Gastroesophageal sphincter (tissue), 4 donors: ENCODE results near the gene TMEM225B. TPM values are rescaled to one million over a fixed set of nuclear protein-coding genes. Genes with fewer than 3 reads are reported as not detected.
"Not testable (repeated sequence)": the region's sequence is repeated elsewhere in the genome, so short reads cannot be mapped to it uniquely, and the experiment has no call there.

ENCODE experiments used
- ATAC-seq: fragments of 150-250 bp; one replicate; pipeline ENCODE4 v1.9.1; 2016; ENCODE audit warnings: mild to moderate bottlenecking, moderate library complexity
- H3K27ac ChIP-seq, 4 donors: fragments of 200-600 bp; sonication (generic) in 3 of 4; 1 replicate in 3 of 4; 2 replicates in 1 of 4; pipeline ENCODE4 v1.5.1; 2016 to 2019
- H3K27me3 ChIP-seq: fragments of 200-600 bp; sonication (generic); one replicate; pipeline ENCODE4 v1.5.1; 2019
- H3K36me3 ChIP-seq, 2 donors: fragments of 200-600 bp; sonication (generic); one replicate each; pipeline ENCODE4 v1.5.1; 2019; ENCODE audit warnings: control low read depth in 1 of 2
- H3K4me1 ChIP-seq, 3 donors: fragments of 200-600 bp; sonication (generic); 1 replicate in 2 of 3; 2 replicates in 1 of 3; pipeline ENCODE4 v1.5.1; 2016 to 2019; ENCODE audit warnings: control low read depth in 2 of 3
- H3K4me3 ChIP-seq, 2 donors: fragments of 200-600 bp; sonication (generic); one replicate each; pipeline ENCODE4 v1.5.1; 2019; ENCODE audit warnings: mild to moderate bottlenecking in 1 of 2, moderate library complexity in 1 of 2
- H3K9me3 ChIP-seq, 3 donors: fragments of 200-600 bp; sonication (generic); one replicate each; pipeline ENCODE4 v1.5.1; 2017 to 2019; ENCODE audit warnings: control low read depth in 2 of 3
- EP300 ChIP-seq: sonication (generic); formaldehyde crosslinking; IDR thresholded peaks from one replicate; pipeline ENCODE4 v1.6.1; 2017; ENCODE audit warnings: antibody characterized with exemption, mild to moderate bottlenecking
- POLR2A ChIP-seq, 2 donors: fragments of 450-650 bp; IDR thresholded peaks; one replicate each; pipeline ENCODE4 v1.6.1; 2017; ENCODE audit warnings: antibody characterized with exemption in 2 of 2, mild to moderate bottlenecking in 2 of 2, moderate library complexity in 1 of 2
- POLR2AphosphoS5 ChIP-seq: sonication (generic); formaldehyde crosslinking; IDR thresholded peaks from one replicate; pipeline ENCODE4 v1.6.1; 2017; ENCODE audit warnings: antibody characterized with exemption
- WGBS, 2 donors: methylation state at CpG; one replicate each; pipeline ENCODE4 v1.1.5; 2018; ENCODE audit warnings: low coverage in 1 of 2; 5-methylcytosine and 5-hydroxymethylcytosine counted together
- total RNA-seq, 4 donors: library from RNA; depleted of rRNA; stranded (reverse); fragments of >200 nt; gene quantifications; one replicate each; pipeline ENCODE4 v1.1.0, GENCODE V29; 2016
- TF ChIP-seq, protein P1 (sequence below), 4 experiments: fragments of 200-600 bp in 2 of 4; fragments of 450-650 bp in 2 of 4; sonication (generic) in 1 of 4; IDR thresholded peaks; one replicate each; pipeline ENCODE4 v1.5.1; 2017 to 2019; ENCODE audit warnings: antibody characterized with exemption in 4 of 4, mild to moderate bottlenecking in 2 of 4, moderate library complexity in 2 of 4

TMEM225B gene
- 1 to 10 TPM in 2 of 4 donors, not detected in 2; 1.6 to 2.2 TPM for total RNA-seq

DNA sequence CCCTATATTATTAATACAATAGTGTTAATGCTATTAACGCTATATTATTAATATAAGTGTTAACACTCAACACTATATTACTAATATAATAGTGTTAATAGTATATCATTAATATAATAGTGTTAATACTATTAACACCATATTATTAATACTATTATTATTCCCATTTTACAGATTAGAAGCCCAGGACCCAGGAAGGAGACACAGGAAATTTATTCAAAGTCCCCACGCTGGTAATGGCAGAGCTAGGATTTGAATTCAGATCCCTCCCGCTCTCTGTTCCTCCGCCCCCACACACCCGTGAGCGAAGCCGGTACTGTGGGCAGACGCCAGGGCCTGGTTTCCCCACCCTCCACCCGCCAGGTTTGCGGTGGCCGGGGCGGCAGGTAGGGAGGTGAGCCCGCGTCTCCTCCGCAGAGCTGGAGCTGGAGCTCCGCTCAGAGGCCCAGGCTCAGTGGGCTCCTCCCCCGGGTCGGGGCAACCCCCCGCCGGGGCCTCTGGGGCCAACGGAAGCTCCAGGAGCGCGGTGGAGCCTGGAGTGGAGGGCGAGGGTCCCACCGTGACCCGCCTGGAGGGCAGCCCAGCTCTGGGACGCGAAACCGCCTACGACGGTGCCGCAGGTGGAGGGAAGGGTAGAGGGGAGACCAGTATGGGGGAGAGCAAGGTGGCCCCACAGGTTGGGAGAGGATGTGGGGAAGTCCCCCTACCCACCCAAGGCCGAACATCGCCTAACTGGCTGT is at the start of gene TMEM225B:
Gene TMEM225B, plus strand, starts transcription at position 506 of the 740 bp plus-strand sequence. CDS start 6,122 bp downstream, outside the sequence.
- H3K27me3 ChIP-seq = no peaks in the 10 kb centered on the region
- H3K27ac ChIP-seq = no peak within 1 kb of the TSS
- no peaks in the 10 kb centered on the region for H3K9me3 ChIP-seq
- 50% methylated on average over 2 to 3 of the region's 34 CpGs for WGBS, 2 donors
- no peak for ATAC-seq
- TF ChIP-seq POLR2A (IDR thresholded peaks at IDR 0.05) (no peak), EP300 (no peak), POLR2AphosphoS5 (no peak)
- no peaks in the 10 kb centered on the region for H3K36me3 ChIP-seq
- no peaks in the 10 kb centered on the region for H3K4me1 ChIP-seq
- no peak within 1 kb of the TSS for H3K4me3 ChIP-seq

DNA sequence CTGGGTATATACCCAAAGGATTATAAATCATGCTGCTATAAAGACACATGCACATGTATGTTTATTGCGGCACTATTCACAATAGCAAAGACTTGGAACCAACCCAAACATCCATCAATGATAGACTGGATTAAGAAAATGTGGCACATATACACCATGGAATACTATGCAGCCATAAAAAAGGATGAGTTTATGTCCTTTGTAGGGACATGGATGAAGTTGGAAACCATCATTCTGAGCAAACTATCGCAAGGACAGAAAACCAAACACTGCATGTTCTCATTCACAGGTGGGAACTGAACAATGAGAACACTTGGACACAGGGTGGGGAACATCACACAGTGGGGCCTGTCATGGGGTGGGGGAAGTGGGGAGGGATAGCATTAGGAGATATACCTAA is 48.5 kb upstream of the TMEM225B start:
- ATAC-seq, H3K9me3 ChIP-seq, H3K27me3 ChIP-seq, H3K4me3 ChIP-seq, H3K27ac ChIP-seq: not testable (repeated sequence)
- H3K4me1 ChIP-seq = peaks cover 0 to 24% (median 13%) of the 10 kb centered on the region in 3 donors
- WGBS, 2 donors = no CpG with 5 or more reads among the region's 2 CpGs
- H3K36me3 ChIP-seq = peaks cover 0 to 34% of the 10 kb centered on the region in 2 donors

DNA sequence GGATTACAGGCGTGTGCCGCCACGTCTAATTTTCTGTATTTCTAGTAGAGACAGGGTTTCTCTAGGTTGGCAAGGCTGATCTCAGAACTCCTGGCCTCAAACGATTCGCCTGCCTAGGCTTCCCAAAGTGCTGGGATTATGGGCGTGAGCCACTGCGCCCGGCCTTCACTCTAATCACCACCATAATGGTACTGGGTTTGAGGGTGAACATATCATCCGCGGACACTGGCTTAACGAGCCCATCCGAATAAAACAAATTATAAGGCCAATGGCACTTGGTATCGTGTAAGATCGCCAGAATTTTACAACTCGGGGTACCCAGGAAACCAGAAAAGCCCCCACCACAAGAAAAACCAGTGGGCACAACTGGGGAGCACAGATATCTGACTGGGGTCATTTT is 46.7 kb upstream of the TMEM225B start:
- peaks cover 0 to 48% of the 10 kb centered on the region in 2 donors for H3K36me3 ChIP-seq
- H3K9me3 ChIP-seq = peaks cover 0 to 6% (median 0%) of the 10 kb centered on the region in 3 donors
- H3K27me3 ChIP-seq = no peaks in the 10 kb centered on the region
- H3K4me3 ChIP-seq = peak overlapping the region; percentile 59 to 88
- H3K27ac ChIP-seq = peak overlapping the region; percentile 54 to 94 (median 88)
- TF ChIP-seq, protein P1, sequence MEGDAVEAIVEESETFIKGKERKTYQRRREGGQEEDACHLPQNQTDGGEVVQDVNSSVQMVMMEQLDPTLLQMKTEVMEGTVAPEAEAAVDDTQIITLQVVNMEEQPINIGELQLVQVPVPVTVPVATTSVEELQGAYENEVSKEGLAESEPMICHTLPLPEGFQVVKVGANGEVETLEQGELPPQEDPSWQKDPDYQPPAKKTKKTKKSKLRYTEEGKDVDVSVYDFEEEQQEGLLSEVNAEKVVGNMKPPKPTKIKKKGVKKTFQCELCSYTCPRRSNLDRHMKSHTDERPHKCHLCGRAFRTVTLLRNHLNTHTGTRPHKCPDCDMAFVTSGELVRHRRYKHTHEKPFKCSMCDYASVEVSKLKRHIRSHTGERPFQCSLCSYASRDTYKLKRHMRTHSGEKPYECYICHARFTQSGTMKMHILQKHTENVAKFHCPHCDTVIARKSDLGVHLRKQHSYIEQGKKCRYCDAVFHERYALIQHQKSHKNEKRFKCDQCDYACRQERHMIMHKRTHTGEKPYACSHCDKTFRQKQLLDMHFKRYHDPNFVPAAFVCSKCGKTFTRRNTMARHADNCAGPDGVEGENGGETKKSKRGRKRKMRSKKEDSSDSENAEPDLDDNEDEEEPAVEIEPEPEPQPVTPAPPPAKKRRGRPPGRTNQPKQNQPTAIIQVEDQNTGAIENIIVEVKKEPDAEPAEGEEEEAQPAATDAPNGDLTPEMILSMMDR (IDR thresholded peaks at IDR 0.05) = no peak
- ATAC-seq = peak; percentile 14
- peaks cover 0 to 28% (median 13%) of the 10 kb centered on the region in 3 donors for H3K4me1 ChIP-seq
- 0 to 12% methylated on average over 3 to 8 of the region's 15 CpGs for WGBS, 2 donors

GRCh38 chr7:99551767-99552463 is 46.2 kb upstream of the TMEM225B start, which contains the start of gene FAM200A:
Gene FAM200A (minus strand): TSS chr7:99552114. CDS start chr7:99548407, 3,707 bp downstream.
- WGBS, 2 donors = 0% methylated on average over 10 to 15 of the region's 37 CpGs
- TF ChIP-seq POLR2A (IDR thresholded peaks at IDR 0.05) (peak; percentile 75 to 87), EP300 (no peak), POLR2AphosphoS5 (peak; percentile 90)
- TF ChIP-seq, protein P1 (IDR thresholded peaks at IDR 0.05) = no peak
- H3K9me3 ChIP-seq = peaks cover 0 to 6% (median 0%) of the 10 kb centered on the region in 3 donors
- peak within 1 kb of the TSS; percentile 54 to 94 (median 88) for H3K27ac ChIP-seq
- peak within 1 kb of the TSS; percentile 59 to 88 for H3K4me3 ChIP-seq
- H3K36me3 ChIP-seq = peaks cover 0 to 50% of the 10 kb centered on the region in 2 donors
- no peaks in the 10 kb centered on the region for H3K27me3 ChIP-seq
- peak; percentile 94 for ATAC-seq
- peaks cover 0 to 33% (median 15%) of the 10 kb centered on the region in 3 donors for H3K4me1 ChIP-seq

GRCh38 chr7:99553039-99553438 is 45.0 kb upstream of the TMEM225B start:
- TF ChIP-seq POLR2AphosphoS5 = no peak
- Histone ChIP-seq H3K27me3 (no peaks in the 10 kb centered on the region), H3K27ac (no peak overlapping the region), H3K9me3 (peaks cover 0 to 4% (median 0%) of the 10 kb centered on the region in 3 donors), H3K4me1 (peaks cover 0 to 42% (median 17%) of the 10 kb centered on the region in 3 donors), H3K36me3 (peaks cover 0 to 39% of the 10 kb centered on the region in 2 donors), H3K4me3 (no peak overlapping the region)
- no peak for ATAC-seq
- WGBS, 2 donors = 80 to 92% methylated on average over 2 to 4 of the region's 4 CpGs

DNA sequence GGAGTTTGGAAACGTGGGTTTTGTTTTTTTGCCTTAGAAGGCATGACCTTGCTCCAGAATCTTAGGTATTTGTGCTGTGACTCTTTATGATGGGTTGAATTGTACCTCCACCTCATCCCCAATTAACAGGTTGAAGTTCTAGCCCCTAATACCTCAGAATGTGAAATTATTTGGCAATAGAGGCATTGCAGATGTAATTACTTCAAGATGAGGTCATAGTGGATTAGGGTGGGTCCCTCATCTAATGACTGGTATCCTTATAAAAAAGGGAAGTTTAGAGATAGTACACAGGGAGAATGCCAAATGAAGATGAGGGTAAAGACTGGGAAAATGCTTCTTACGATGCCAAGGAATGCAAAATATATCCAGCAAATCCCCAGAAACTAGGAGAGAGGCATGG is 43.1 kb upstream of the TMEM225B start:
- Histone ChIP-seq H3K9me3 (no peaks in the 10 kb centered on the region), H3K4me3 (no peak overlapping the region), H3K27me3 (no peaks in the 10 kb centered on the region), H3K36me3 (peaks cover 0 to 27% of the 10 kb centered on the region in 2 donors), H3K27ac (no peak overlapping the region), H3K4me1 (peaks cover 0 to 51% (median 23%) of the 10 kb centered on the region in 3 donors)
- WGBS, 2 donors = 53 to 70% methylated on average over 2 of the region's 2 CpGs
- no peak for TF ChIP-seq POLR2A (IDR thresholded peaks at IDR 0.05)
- no peak for ATAC-seq
